NK-92 treated with Interleukin-12 subunit alpha and Interleukin-12 subunit beta, amount 100 ng/mL, for 24 hours (cell line): ENCODE data around the gene CNNM2.
"Not testable (repeated sequence)": the region's sequence is repeated elsewhere in the genome, so short reads cannot be mapped to it uniquely, and the experiment has no call there.

ENCODE experiments used
- DNase-seq: peaks from one replicate; lab custom pipeline; 2025; lab: John Stamatoyannopoulos, UW

The CNNM2 gene

GRCh38 chr10:102926842-102927241 lies 8.7 kb downstream of the CNNM2 start:
- no peak for DNase-seq

GRCh38 chr10:102927311-102928010 lies 9.4 kb downstream of the CNNM2 start:
- no peak for DNase-seq

- not testable (repeated sequence) for DNase-seq
Observed at GRCh38 chr10:102928442-102928841, 10.3 kb downstream of the CNNM2 start.

GRCh38 chr10:102930720-102931119 lies 12.6 kb downstream of the CNNM2 start:
- DNase-seq, result no peak

- no peak for DNase-seq
Observed at GRCh38 chr10:102931643-102932042, 13.5 kb downstream of the CNNM2 start.

GRCh38 chr10:102935505-102935904 lies 17.4 kb downstream of the CNNM2 start:
- DNase-seq, result no peak

- DNase-seq, result no peak
Observed at GRCh38 chr10:102935939-102936605, 18.0 kb downstream of the CNNM2 start.

GRCh38 chr10:102941401-102941800 lies 23.3 kb downstream of the CNNM2 start:
- DNase-seq, result no peak

GRCh38 chr10:102945449-102945848 lies 27.4 kb downstream of the CNNM2 start:
- no peak for DNase-seq

- no peak for DNase-seq
Observed at GRCh38 chr10:102945962-102946361, 27.9 kb downstream of the CNNM2 start.

- DNase-seq, result no peak
Observed at GRCh38 chr10:102946992-102947391, 28.9 kb downstream of the CNNM2 start.

GRCh38 chr10:102948176-102948575 lies 30.1 kb downstream of the CNNM2 start:
- no peak for DNase-seq

- DNase-seq, result no peak
Observed at GRCh38 chr10:102948786-102949185, 30.7 kb downstream of the CNNM2 start.

- DNase-seq, result no peak
Observed at GRCh38 chr10:102949916-102950315, 31.8 kb downstream of the CNNM2 start.

GRCh38 chr10:102951316-102951715 lies 33.2 kb downstream of the CNNM2 start:
- no peak for DNase-seq

GRCh38 chr10:102959360-102959759 lies 41.3 kb downstream of the CNNM2 start:
- DNase-seq, result no peak

GRCh38 chr10:102960157-102960556 lies 42.1 kb downstream of the CNNM2 start:
- DNase-seq, result no peak

GRCh38 chr10:102962267-102962666 lies 44.2 kb downstream of the CNNM2 start:
- no peak for DNase-seq

- no peak for DNase-seq
Observed at GRCh38 chr10:102962951-102963755, 45.1 kb downstream of the CNNM2 start.

GRCh38 chr10:102963756-102964025 lies 45.6 kb downstream of the CNNM2 start:
- DNase-seq, result no peak

- DNase-seq, result not testable (repeated sequence)
Observed at GRCh38 chr10:102964064-102964463, 46.0 kb downstream of the CNNM2 start.

- no peak for DNase-seq
Observed at GRCh38 chr10:102964713-102965112, 46.6 kb downstream of the CNNM2 start.

- no peak for DNase-seq
Observed at GRCh38 chr10:102965311-102965851, 47.3 kb downstream of the CNNM2 start.
